ENCODE data around the gene UBE2E2.

- TF ChIP-seq CTCF (IDR thresholded peaks at IDR 0.05; ENCODE audit: low read length) = no peak
- no peak for TF ChIP-seq EZH2 (IDR thresholded peaks at IDR 0.05; ENCODE audit: borderline replicate concordance, low read length)
These were observed 246.9 kb downstream of the UBE2E2 start for GRCh38 chr3:23450051-23450450.
